Measurements from ENCODE around the gene EPM2A. TPM values are rescaled to one million over a fixed set of nuclear protein-coding genes. Genes with fewer than 3 reads are reported as not detected.

Gene EPM2A
- total RNA-seq, 1 experiment from 2014 or later: 5.7 TPM

GRCh38 chr6:145673504-145673903, 61.8 kb downstream of the EPM2A start:
- H3K27me3 ChIP-seq (ENCODE audit: control insufficient read depth, insufficient read depth, low read length): no peaks in the 10 kb centered on the region
- ATAC-seq (no peak), DNase-seq (ENCODE audit: low read depth, low spot score) (no peak)
- no peaks in the 10 kb centered on the region for H3K4me1 ChIP-seq (ENCODE audit: control insufficient read depth, insufficient read depth, low read length)
- ChIA-PET CTCF (no interaction called here), POLR2A (no interaction called here)
- no peaks in the 10 kb centered on the region for H3K9me3 ChIP-seq (ENCODE audit: control insufficient read depth, insufficient read depth, low read depth, low read length)
- BruUV-seq (replicated peaks): no TSS peak
- no peak overlapping the region for H3K27ac ChIP-seq (ENCODE audit: low read length)
- H3K4me3 ChIP-seq (ENCODE audit: low read depth in 2 of 2, low read length in 2 of 2): no peak overlapping the region
- TF ChIP-seq TCF7L2 (IDR thresholded peaks at IDR 0.05; ENCODE audit: low read depth, low read length): no peak
- TF ChIP-seq SIN3A (IDR thresholded peaks at IDR 0.05; ENCODE audit: borderline replicate concordance, insufficient read depth, low read depth, low read length): no peak
- no peak for TF ChIP-seq POLR2AphosphoS5 (IDR thresholded peaks at IDR 0.05; ENCODE audit: low read depth, low read length)
- no peak for TF ChIP-seq REST (IDR thresholded peaks at IDR 0.05; ENCODE audit: insufficient read depth in 1 of 2, low read depth in 2 of 2, low read length in 1 of 2)
- TF ChIP-seq CTCF (IDR thresholded peaks at IDR 0.05): no peak
- intact Hi-C loops (cut with micrococcal nuclease; ENCODE audit: unreplicated experiment) (no loop called here), in situ Hi-C loops (cut with HindIII; ENCODE audit: low pct_unique_long_range_greater_than_20kb, low sequenced_read_pairs) (no loop called here)
- no peaks in the 10 kb centered on the region for H3K36me3 ChIP-seq (ENCODE audit: control insufficient read depth, insufficient read depth, low read length)

GRCh38 chr6:145670311-145670710, 65.0 kb downstream of the EPM2A start:
- Histone ChIP-seq H3K27ac (ENCODE audit: low read length) (no peak overlapping the region), H3K4me1 (ENCODE audit: control insufficient read depth, insufficient read depth, low read length) (no peaks in the 10 kb centered on the region), H3K4me3 (ENCODE audit: low read depth in 2 of 2, low read length in 2 of 2) (no peak overlapping the region), H3K9me3 (ENCODE audit: control insufficient read depth, insufficient read depth, low read depth, low read length) (no peaks in the 10 kb centered on the region), H3K36me3 (ENCODE audit: control insufficient read depth, insufficient read depth, low read length) (no peaks in the 10 kb centered on the region), H3K27me3 (ENCODE audit: control insufficient read depth, insufficient read depth, low read length) (no peaks in the 10 kb centered on the region)
- ChIA-PET CTCF (no interaction called here), POLR2A (no interaction called here)
- TF ChIP-seq CTCF (IDR thresholded peaks at IDR 0.05) (no peak), TCF7L2 (IDR thresholded peaks at IDR 0.05; ENCODE audit: low read depth, low read length) (no peak), SIN3A (IDR thresholded peaks at IDR 0.05; ENCODE audit: borderline replicate concordance, insufficient read depth, low read depth, low read length) (no peak), REST (IDR thresholded peaks at IDR 0.05; ENCODE audit: insufficient read depth in 1 of 2, low read depth in 2 of 2, low read length in 1 of 2) (no peak)
- no peak for DNase-seq (ENCODE audit: low read depth, low spot score)
- no TSS peak for BruUV-seq (replicated peaks)
- in situ Hi-C loops (cut with HindIII; ENCODE audit: low pct_unique_long_range_greater_than_20kb, low sequenced_read_pairs) (no loop called here), intact Hi-C loops (cut with micrococcal nuclease; ENCODE audit: unreplicated experiment) (no loop called here)
- ATAC-seq: no peak
